ENCODE measurements around the gene CRNKL1.

Gene CRNKL1

GRCh38 chr20:20063941-20064702 is 11.9 kb upstream of the CRNKL1 start:
- no peak for DNase-seq (ENCODE audit: low spot score)

GRCh38 chr20:20060234-20060998 is 8.2 kb upstream of the CRNKL1 start:
- DNase-seq (ENCODE audit: low spot score): no peak

- DNase-seq (ENCODE audit: low spot score): no peak
Measured at GRCh38 chr20:20051767-20052073, 546 bp downstream of the CRNKL1 start.

- DNase-seq (ENCODE audit: low spot score): no peak
Measured at GRCh38 chr20:20039752-20040387, 12.4 kb downstream of the CRNKL1 start.

GRCh38 chr20:20038586-20038985 is 13.7 kb downstream of the CRNKL1 start:
- no peak for DNase-seq (ENCODE audit: low spot score)

- no peak for DNase-seq (ENCODE audit: low spot score)
Measured at GRCh38 chr20:20037960-20038359, 14.3 kb downstream of the CRNKL1 start.

- DNase-seq (ENCODE audit: low spot score): no peak
Measured at GRCh38 chr20:20036756-20037155, 15.5 kb downstream of the CRNKL1 start.

GRCh38 chr20:20034486-20034885 is 17.8 kb downstream of the CRNKL1 start:
- DNase-seq (ENCODE audit: low spot score): no peak

- DNase-seq (ENCODE audit: low spot score): no peak
Measured at GRCh38 chr20:20031790-20032189, 20.5 kb downstream of the CRNKL1 start.

- no peak for DNase-seq (ENCODE audit: low spot score)
Measured at GRCh38 chr20:20027284-20027683, 25.0 kb downstream of the CRNKL1 start.

- no peak for DNase-seq (ENCODE audit: low spot score)
Measured at GRCh38 chr20:20024942-20025341, 27.3 kb downstream of the CRNKL1 start.

- no peak for DNase-seq (ENCODE audit: low spot score)
Measured at GRCh38 chr20:20023395-20023794, 28.9 kb downstream of the CRNKL1 start.

- peak; percentile 57 for DNase-seq (ENCODE audit: low spot score)
Measured at GRCh38 chr20:20022498-20022897, 29.8 kb downstream of the CRNKL1 start.

- no peak for DNase-seq (ENCODE audit: low spot score)
Measured at GRCh38 chr20:20021835-20022234, 30.4 kb downstream of the CRNKL1 start.

- DNase-seq (ENCODE audit: low spot score): no peak
Measured at GRCh38 chr20:20020908-20021307, 31.4 kb downstream of the CRNKL1 start.

- DNase-seq (ENCODE audit: low spot score): no peak
Measured at GRCh38 chr20:20019123-20019522, 33.1 kb downstream of the CRNKL1 start.

- no peak for DNase-seq (ENCODE audit: low spot score)
Measured at GRCh38 chr20:20018366-20018765, 33.9 kb downstream of the CRNKL1 start.

GRCh38 chr20:20017844-20018185 is 34.5 kb downstream of the CRNKL1 start:
- DNase-seq (ENCODE audit: low spot score): peak; percentile 10

- DNase-seq (ENCODE audit: low spot score): peak; percentile 94
Measured at GRCh38 chr20:20017001-20017843, 35.0 kb downstream of the CRNKL1 start, which contains the start of gene NAA20. TSS of gene NAA20 (plus strand) at chr20:20017362. CDS start at chr20:20017397, 35 bp downstream.

GRCh38 chr20:20014659-20015058 is 37.6 kb downstream of the CRNKL1 start:
- no peak for DNase-seq (ENCODE audit: low spot score)

- DNase-seq (ENCODE audit: low spot score): no peak
Measured at GRCh38 chr20:20012541-20012940, 39.7 kb downstream of the CRNKL1 start.

All from activated CD4-positive, alpha-beta T cell treated with anti-CD3 and anti-CD28 coated beads, Interleukin-2, Interleukin-4, amounts not matched to agents 100 ng/mL and 50 ng/mL, durations not matched to agents 16 hours and 8 hours (primary cell).